Stomach (tissue), 9 donors: ENCODE measurements around the gene DPYSL3. TPM values are rescaled to one million over a fixed set of nuclear protein-coding genes. Genes with fewer than 3 reads are reported as not detected.
"Not testable (repeated sequence)": the region's sequence is repeated elsewhere in the genome, so short reads cannot be mapped to it uniquely, and the experiment has no call there.

Source experiments
- DNase-seq, 2 donors: peaks; one replicate each; pipeline versions ENCODE4 v3.0.0 to v3.0.0-alpha.2; 2013 to 2019
- H3K27ac ChIP-seq, 5 donors: fragments of 200-600 bp in 4 of 5; sonication (generic) in 4 of 5; one replicate each; pipeline ENCODE4 v1.5.1; 2013 to 2019; ENCODE audit warnings: mild to moderate bottlenecking in 1 of 5, moderate library complexity in 1 of 5
- H3K27me3 ChIP-seq, 3 donors: fragments of 200-600 bp; sonication (generic); one replicate each; pipeline ENCODE4 v1.5.1; 2017 to 2019; ENCODE audit warnings: mixed run types in 1 of 3
- H3K36me3 ChIP-seq, 4 donors: fragments of 200-600 bp; sonication (generic); 1 replicate in 3 of 4; 2 replicates in 1 of 4; pipeline ENCODE4 v1.5.1; 2016 to 2019
- H3K4me1 ChIP-seq, 4 donors: fragments of 200-600 bp; sonication (generic); one replicate each; pipeline ENCODE4 v1.5.1; 2016 to 2019
- H3K4me3 ChIP-seq, 4 donors: fragments of 200-600 bp; sonication (generic) in 3 of 4; one replicate each; pipeline ENCODE4 v1.5.1; 2016 to 2019; ENCODE audit warnings: mild to moderate bottlenecking in 1 of 4
- H3K9me3 ChIP-seq, 4 donors: fragments of 200-600 bp; sonication (generic); one replicate each; pipeline ENCODE4 v1.5.1; 2016 to 2019
- EP300 ChIP-seq: sonication (generic); formaldehyde crosslinking; IDR thresholded peaks from one replicate; pipeline ENCODE4 v1.6.1; 2017; ENCODE audit warnings: antibody characterized with exemption
- POLR2A ChIP-seq, 4 donors: fragments of 450-650 bp; IDR thresholded peaks; one replicate each; pipeline ENCODE4 v1.6.1; 2016; ENCODE audit warnings: antibody characterized with exemption in 4 of 4, control low read depth in 2 of 4, mild to moderate bottlenecking in 1 of 4, moderate library complexity in 1 of 4
- POLR2AphosphoS5 ChIP-seq, 3 donors: sonication (generic); formaldehyde crosslinking; IDR thresholded peaks; one replicate each; pipeline ENCODE4 v1.6.1; 2016; ENCODE audit warnings: antibody characterized with exemption in 3 of 3
- WGBS, 5 donors: extraction: QIAGEN DNeasy Blood & Tissue Kit in 3 of 5; methylation state at CpG; one replicate each; pipeline versions ENCODE4 v1.1.5 to v1.1.7; 2013 to 2018; 5-methylcytosine and 5-hydroxymethylcytosine counted together
- intact Hi-C: fragments of 100-400 bp; cut with DNase I; formaldehyde crosslinking; loops from one replicate; pipeline ENCODE4 v1.15.1; 2023; ENCODE audit warnings: low total_unique reads
- polyA plus RNA-seq, 3 donors: library from polyadenylated mRNA; stranded (reverse); fragments of 200-250 nt; gene quantifications; one replicate each; pipeline ENCODE4 v1.2.3, GENCODE V29; 2013
- total RNA-seq, 5 donors: library from RNA; depleted of rRNA; stranded (reverse); fragments of >200 nt; gene quantifications; one replicate each; pipeline versions ENCODE4 v1.1.0 to v1.2.3, GENCODE V29; 2014 to 2016
- TF ChIP-seq, protein P1 (sequence below), 7 experiments: fragments of 450-650 bp in 4 of 7; fragments of 200-600 bp in 3 of 7; sonication (generic) in 3 of 7; IDR thresholded peaks; one replicate each; pipeline ENCODE4 v1.5.1; 2016 to 2019; ENCODE audit warnings: antibody characterized with exemption in 7 of 7, control low read depth in 2 of 7, mild to moderate bottlenecking in 1 of 7
- donor health status: healthy with polysubstance abuse.
- donor health status: Bipolar disorder and iron deficiency.
- donor health status: healthy.

The DPYSL3 gene
- total and polyA plus RNA-seq, 8 donors = 15.0 to 144 (median 38.0) TPM

DNA sequence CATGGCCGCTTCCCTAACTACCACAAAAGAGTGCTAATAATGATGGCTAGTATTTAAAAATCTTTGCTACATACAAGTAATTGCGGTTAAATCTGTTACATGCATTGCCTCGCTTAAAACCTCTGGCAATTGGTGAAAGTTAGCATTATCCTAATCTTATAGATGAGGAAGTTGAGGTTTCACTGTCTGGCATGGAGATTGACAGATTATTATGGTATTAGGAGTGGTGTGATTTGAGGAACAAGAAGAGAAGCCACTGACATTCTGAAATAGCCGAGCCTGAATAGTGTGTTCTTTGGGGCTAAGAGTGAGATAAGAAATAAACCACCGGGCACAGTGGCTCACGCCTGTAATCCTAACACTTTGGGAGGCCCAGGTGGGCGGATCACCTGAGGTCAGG is 45.3 kb upstream of the DPYSL3 start:
- 66 to 73% (median 67%) methylated on average over 7 of the region's 7 CpGs for WGBS, 5 donors
- peaks cover 0 to 15% (median 7%) of the 10 kb centered on the region in 4 donors for H3K4me1 ChIP-seq
- no peak overlapping the region for H3K4me3 ChIP-seq
- no peaks in the 10 kb centered on the region for H3K27me3 ChIP-seq
- H3K9me3 ChIP-seq = no peaks in the 10 kb centered on the region
- intact Hi-C loops = loop anchor here (10.0 kb wide), 1 partner anchor 100 kb away; no protein-coding TSS in a partner anchor
- H3K36me3 ChIP-seq = no peaks in the 10 kb centered on the region
- peak overlapping the region in 4 of 5 donors; percentile 54 to 78 (median 57) for H3K27ac ChIP-seq
- no peak for DNase-seq
- TF ChIP-seq POLR2A (IDR thresholded peaks at IDR 0.05) (no peak), POLR2AphosphoS5 (IDR thresholded peaks at IDR 0.05) (no peak), EP300 (no peak)
- TF ChIP-seq, protein P1, sequence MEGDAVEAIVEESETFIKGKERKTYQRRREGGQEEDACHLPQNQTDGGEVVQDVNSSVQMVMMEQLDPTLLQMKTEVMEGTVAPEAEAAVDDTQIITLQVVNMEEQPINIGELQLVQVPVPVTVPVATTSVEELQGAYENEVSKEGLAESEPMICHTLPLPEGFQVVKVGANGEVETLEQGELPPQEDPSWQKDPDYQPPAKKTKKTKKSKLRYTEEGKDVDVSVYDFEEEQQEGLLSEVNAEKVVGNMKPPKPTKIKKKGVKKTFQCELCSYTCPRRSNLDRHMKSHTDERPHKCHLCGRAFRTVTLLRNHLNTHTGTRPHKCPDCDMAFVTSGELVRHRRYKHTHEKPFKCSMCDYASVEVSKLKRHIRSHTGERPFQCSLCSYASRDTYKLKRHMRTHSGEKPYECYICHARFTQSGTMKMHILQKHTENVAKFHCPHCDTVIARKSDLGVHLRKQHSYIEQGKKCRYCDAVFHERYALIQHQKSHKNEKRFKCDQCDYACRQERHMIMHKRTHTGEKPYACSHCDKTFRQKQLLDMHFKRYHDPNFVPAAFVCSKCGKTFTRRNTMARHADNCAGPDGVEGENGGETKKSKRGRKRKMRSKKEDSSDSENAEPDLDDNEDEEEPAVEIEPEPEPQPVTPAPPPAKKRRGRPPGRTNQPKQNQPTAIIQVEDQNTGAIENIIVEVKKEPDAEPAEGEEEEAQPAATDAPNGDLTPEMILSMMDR (IDR thresholded peaks at IDR 0.05) = no peak

DNA sequence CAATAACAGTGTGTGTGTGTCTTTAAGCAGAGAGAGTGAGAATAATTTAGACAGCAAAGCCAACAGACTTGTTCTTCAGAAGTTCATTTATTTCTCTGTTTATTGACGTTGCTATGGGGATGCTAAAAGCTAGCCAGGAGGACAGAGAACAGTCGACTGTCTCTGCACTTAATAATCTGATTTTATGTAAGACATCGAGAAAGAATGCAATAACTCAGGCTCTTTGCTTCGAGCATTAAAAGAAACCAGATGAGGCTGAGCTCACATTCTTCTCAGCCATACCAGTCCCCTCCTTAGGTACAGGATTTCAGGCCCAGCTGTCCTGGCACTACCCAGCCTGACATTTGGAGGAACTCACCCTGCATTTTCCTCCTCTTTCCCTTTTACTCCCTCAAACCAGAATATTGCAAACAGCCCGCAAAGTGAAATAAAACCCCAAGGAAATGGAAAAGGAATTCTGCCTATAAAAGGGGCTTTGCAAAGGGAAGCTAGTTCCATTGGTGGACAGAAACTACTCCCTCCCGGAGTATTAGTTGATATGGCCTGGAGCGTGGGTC is 44.5 kb upstream of the DPYSL3 start:
- 31 to 45% (median 36%) methylated on average over 7 of the region's 7 CpGs for WGBS, 5 donors
- Histone ChIP-seq H3K36me3 (no peaks in the 10 kb centered on the region), H3K9me3 (no peaks in the 10 kb centered on the region), H3K4me1 (peaks cover 0 to 15% (median 7%) of the 10 kb centered on the region in 4 donors), H3K27ac (peak overlapping the region in 4 of 5 donors; percentile 54 to 78 (median 57)), H3K27me3 (no peaks in the 10 kb centered on the region), H3K4me3 (peak overlapping the region in 1 of 4 donors; percentile 8)
- intact Hi-C loops = loop anchor here (10.0 kb wide), 1 partner anchor 100 kb away; no protein-coding TSS in a partner anchor
- peak in 1 of 2 donors; percentile 90 for DNase-seq
- TF ChIP-seq EP300 (no peak), POLR2AphosphoS5 (IDR thresholded peaks at IDR 0.05) (peak in 1 of 3 donors; percentile 17), POLR2A (IDR thresholded peaks at IDR 0.05) (no peak)
- TF ChIP-seq, protein P1 (IDR thresholded peaks at IDR 0.05) = no peak

- 45 to 57% (median 52%) methylated on average over 5 of the region's 5 CpGs for WGBS, 5 donors
- Histone ChIP-seq H3K27ac (peak overlapping the region in 4 of 5 donors; percentile 54 to 78 (median 57)), H3K4me1 (peaks cover 0 to 12% (median 7%) of the 10 kb centered on the region in 4 donors)
- not testable (repeated sequence) for H3K4me3 ChIP-seq, H3K9me3 ChIP-seq, H3K36me3 ChIP-seq, H3K27me3 ChIP-seq, DNase-seq
- intact Hi-C loops = loop anchor here (10.0 kb wide), 1 partner anchor 99 kb away; no protein-coding TSS in a partner anchor
These were observed 43.9 kb upstream of the DPYSL3 start for GRCh38 chr5:147553817-147554216.

DNA sequence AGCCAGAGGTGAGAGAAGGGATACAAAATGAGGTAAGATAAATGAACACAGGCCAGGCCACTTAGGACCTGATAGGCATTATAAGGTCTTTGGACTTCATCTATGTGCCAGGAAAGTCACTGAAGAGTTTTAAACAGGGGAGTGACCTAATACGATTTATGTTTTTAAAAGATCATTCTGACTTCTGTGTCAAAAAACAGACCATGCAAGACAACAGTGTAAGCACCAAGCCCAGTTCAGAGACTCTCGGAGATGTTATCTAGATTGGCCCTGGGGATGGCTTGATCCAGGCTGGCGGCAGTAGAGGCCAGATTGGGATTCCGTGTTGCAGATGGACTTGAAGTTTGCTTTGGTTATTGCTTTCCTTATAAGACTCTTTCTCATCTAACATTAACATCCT is 43.0 kb upstream of the DPYSL3 start:
- TF ChIP-seq, protein P1 (IDR thresholded peaks at IDR 0.05) = no peak
- TF ChIP-seq POLR2AphosphoS5 (IDR thresholded peaks at IDR 0.05) (no peak), EP300 (no peak), POLR2A (IDR thresholded peaks at IDR 0.05) (no peak)
- no peak for DNase-seq
- intact Hi-C loops = loop anchor here (10.0 kb wide), 1 partner anchor 98 kb away; no protein-coding TSS in a partner anchor
- Histone ChIP-seq H3K4me3 (no peak overlapping the region), H3K9me3 (no peaks in the 10 kb centered on the region), H3K4me1 (peaks cover 0 to 9% (median 7%) of the 10 kb centered on the region in 4 donors), H3K27ac (peak overlapping the region in 1 of 5 donors; percentile 78), H3K36me3 (no peaks in the 10 kb centered on the region), H3K27me3 (no peaks in the 10 kb centered on the region)
- WGBS, 5 donors = 81 to 93% (median 88%) methylated on average over 4 of the region's 4 CpGs

DNA sequence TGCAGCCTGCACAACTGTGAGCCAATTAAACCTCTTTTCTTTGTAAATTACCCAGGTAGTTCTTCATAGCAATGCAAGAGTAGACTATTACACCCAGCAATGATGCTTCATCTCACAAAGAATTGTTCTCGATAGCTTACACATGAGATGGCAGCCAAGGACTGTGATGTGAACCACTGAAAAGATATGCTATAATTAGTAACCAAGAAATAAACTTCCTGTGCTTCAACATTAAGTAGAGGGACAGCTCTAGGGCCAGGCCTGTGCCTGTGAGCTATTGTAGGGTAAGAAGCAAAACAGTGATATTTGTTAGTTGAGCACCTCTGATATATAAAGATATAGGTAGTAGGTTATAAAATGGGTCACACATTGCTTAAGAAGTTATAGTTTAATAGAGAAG is 41.8 kb upstream of the DPYSL3 start:
- Histone ChIP-seq H3K27me3 (no peaks in the 10 kb centered on the region), H3K4me1 (peaks cover 0 to 9% (median 7%) of the 10 kb centered on the region in 4 donors), H3K36me3 (no peaks in the 10 kb centered on the region), H3K27ac (no peak overlapping the region), H3K4me3 (no peak overlapping the region), H3K9me3 (no peaks in the 10 kb centered on the region)
- intact Hi-C loops = loop anchor here (10.0 kb wide), 1 partner anchor 97 kb away; no protein-coding TSS in a partner anchor
- TF ChIP-seq, protein P1 (IDR thresholded peaks at IDR 0.05) = no peak
- TF ChIP-seq POLR2AphosphoS5 (IDR thresholded peaks at IDR 0.05) (no peak), POLR2A (IDR thresholded peaks at IDR 0.05) (no peak), EP300 (no peak)
- 73 to 82% (median 74%) methylated on average over 1 of the region's 1 CpG for WGBS, 5 donors
- DNase-seq = no peak
